ENCODE data around the gene ZFR2. TPM values are rescaled to one million over a fixed set of nuclear protein-coding genes. Genes with fewer than 3 reads are reported as not detected.

ZFR2 gene
- polyA plus RNA-seq, 1 of the 3 experiments (the other 2 are of a cell fraction) = 0.44 TPM

GRCh38 chr19:3805859-3806258 is 63.0 kb downstream of the ZFR2 start (continued):
- TF ChIP-seq FOXJ3 (CRISPR knock-in tag; IDR thresholded peaks at IDR 0.05) (no peak), MEF2A (IDR thresholded peaks at IDR 0.05; ENCODE audit: borderline replicate concordance, low read depth) (no peak), RXRA (IDR thresholded peaks at IDR 0.05; ENCODE audit: borderline replicate concordance, low read depth) (no peak)

DNA sequence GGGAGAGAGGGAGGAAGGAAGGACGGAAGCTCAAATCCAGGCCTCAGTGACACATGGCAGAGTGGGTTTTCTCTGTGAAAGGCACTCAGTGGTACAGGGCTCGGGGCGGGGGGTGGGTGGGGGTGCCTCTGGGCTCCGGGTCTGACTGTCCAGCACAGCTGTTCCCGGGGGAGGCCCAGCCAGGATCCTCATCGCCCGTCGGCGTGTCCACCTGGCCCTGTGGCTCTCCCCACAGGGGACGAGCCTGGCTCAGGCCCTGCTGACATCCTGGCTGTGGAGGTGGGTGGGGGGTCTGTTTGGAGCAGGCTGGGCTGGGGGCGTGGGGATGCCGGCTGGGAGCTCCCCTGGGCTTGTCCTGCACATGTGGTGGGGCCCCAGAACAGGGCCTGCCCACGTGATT is 64.4 kb downstream of the ZFR2 start:
- DNase-seq = no peak
- H3K9me3 ChIP-seq = no peaks in the 10 kb centered on the region
- H3K4me3 ChIP-seq (ENCODE audit: low read depth in 2 of 2, low read length in 1 of 2) = no peak overlapping the region
- 55% methylated on average over 6 of the region's 13 CpGs for WGBS (ENCODE audit: low lambda C conversion rate)
- ChIA-PET POLR2A (no interaction called here), CTCF (interaction anchor here (0.6 to 1.8 kb wide), 3 partner anchors 16 to 335 kb away, joined by 3 to 7 read pairs (median 5); no protein-coding TSS in a partner anchor)
- no peak for TF ChIP-seq EP300 (IDR thresholded peaks at IDR 0.05; ENCODE audit: borderline replicate concordance in 1 of 2, low read depth in 1 of 2, low read length in 1 of 2)
- no peak for TF ChIP-seq YY1 (IDR thresholded peaks at IDR 0.05; ENCODE audit: low read depth)
- TF ChIP-seq, protein P1, sequence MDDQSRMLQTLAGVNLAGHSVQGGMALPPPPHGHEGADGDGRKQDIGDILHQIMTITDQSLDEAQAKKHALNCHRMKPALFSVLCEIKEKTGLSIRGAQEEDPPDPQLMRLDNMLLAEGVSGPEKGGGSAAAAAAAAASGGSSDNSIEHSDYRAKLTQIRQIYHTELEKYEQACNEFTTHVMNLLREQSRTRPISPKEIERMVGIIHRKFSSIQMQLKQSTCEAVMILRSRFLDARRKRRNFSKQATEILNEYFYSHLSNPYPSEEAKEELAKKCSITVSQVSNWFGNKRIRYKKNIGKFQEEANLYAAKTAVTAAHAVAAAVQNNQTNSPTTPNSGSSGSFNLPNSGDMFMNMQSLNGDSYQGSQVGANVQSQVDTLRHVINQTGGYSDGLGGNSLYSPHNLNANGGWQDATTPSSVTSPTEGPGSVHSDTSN (IDR thresholded peaks at IDR 0.05) = no peak
- TF ChIP-seq MXI1 (IDR thresholded peaks at IDR 0.05; ENCODE audit: low read depth, low read length) = no peak
- no peak overlapping the region for H3K27ac ChIP-seq (ENCODE audit: low read depth in 2 of 2, low read length in 1 of 2)
- H3K9ac ChIP-seq = no peak overlapping the region
- H3K4me1 ChIP-seq (ENCODE audit: control insufficient read depth in 1 of 2, insufficient read depth in 2 of 2, low read depth in 1 of 2, low read length in 1 of 2) = peaks cover 0 to 2% of the 10 kb centered on the region in 2 experiments; a peak in 1 of 4 replicates
- H3K4me2 ChIP-seq = no peak overlapping the region
- H2AFZ ChIP-seq (ENCODE audit: low read depth) = no peak overlapping the region
- peaks cover 23% of the 10 kb centered on the region; the same call in 1 of the 2 replicates for H3K27me3 ChIP-seq (ENCODE audit: insufficient read depth)
- H3K9me2 ChIP-seq = no peaks in the 10 kb centered on the region
- H4K20me1 ChIP-seq (ENCODE audit: insufficient read depth) = no peaks in the 10 kb centered on the region
- no peaks in the 10 kb centered on the region for H3K36me3 ChIP-seq (replicated peaks in 1 of 2; ENCODE audit: control insufficient read depth in 1 of 2, insufficient read depth in 2 of 2, low read length in 1 of 2)
- no peaks in the 10 kb centered on the region for H3K79me2 ChIP-seq (ENCODE audit: insufficient read depth)
- peaks cover 7% of the 10 kb centered on the region for H3F3A ChIP-seq (replicated peaks; ENCODE audit: insufficient read depth)

- Histone ChIP-seq H3K4me2 (no peak overlapping the region), H3K4me3 (ENCODE audit: low read depth in 2 of 2, low read length in 1 of 2) (no peak overlapping the region), H3K9me2 (no peaks in the 10 kb centered on the region), H3K36me3 (replicated peaks in 1 of 2; ENCODE audit: control insufficient read depth in 1 of 2, insufficient read depth in 2 of 2, low read length in 1 of 2) (no peaks in the 10 kb centered on the region), H3K27me3 (ENCODE audit: insufficient read depth) (peaks cover 23% of the 10 kb centered on the region; the same call in 1 of the 2 replicates), H2AFZ (ENCODE audit: low read depth) (no peak overlapping the region), H4K20me1 (ENCODE audit: insufficient read depth) (no peaks in the 10 kb centered on the region), H3K79me2 (ENCODE audit: insufficient read depth) (no peaks in the 10 kb centered on the region), H3K9me3 (no peaks in the 10 kb centered on the region), H3K4me1 (ENCODE audit: control insufficient read depth in 1 of 2, insufficient read depth in 2 of 2, low read depth in 1 of 2, low read length in 1 of 2) (peaks cover 0 to 2% of the 10 kb centered on the region in 2 experiments; a peak in 1 of 4 replicates), H3K27ac (ENCODE audit: low read depth in 2 of 2, low read length in 1 of 2) (no peak overlapping the region), H3F3A (replicated peaks; ENCODE audit: insufficient read depth) (peaks cover 7% of the 10 kb centered on the region), H3K9ac (no peak overlapping the region)
- DNase-seq = no peak
- CTCF ChIA-PET = interaction anchor here (0.6 to 1.8 kb wide), 3 partner anchors 16 to 336 kb away, joined by 3 to 7 read pairs (median 5); no protein-coding TSS in a partner anchor
- POLR2A ChIA-PET = no interaction called here
- TF ChIP-seq FOXJ3 (CRISPR knock-in tag; IDR thresholded peaks at IDR 0.05) (no peak), IRF3 (IDR thresholded peaks at IDR 0.05; ENCODE audit: low read depth, low read length) (no peak), TEAD4 (IDR thresholded peaks at IDR 0.05; ENCODE audit: borderline replicate concordance, insufficient read depth) (no peak)
- 91% methylated on average over 9 of the region's 10 CpGs for WGBS (ENCODE audit: low lambda C conversion rate)
These were observed 64.9 kb downstream of the ZFR2 start for GRCh38 chr19:3803986-3804385.
